A549 (cell line): ENCODE measurements around the gene RECQL. TPM values are rescaled to one million over a fixed set of nuclear protein-coding genes. Genes with fewer than 3 reads are reported as not detected.

ENCODE experiments used
- ATAC-seq, 2 experiments: fragments of 200-7000 bp in 1 of 2; fragments of >200 bp in 1 of 2; cut with Nextera tagmentation in 1 of 2; cut with Tn5 transposase in 1 of 2; 3 replicates each; pipeline versions ENCODE4 v1.8.0 to v1.9.1; 2018 to 2020; ENCODE audit warnings: mild to moderate bottlenecking in 1 of 2, moderate library complexity in 1 of 2
- CTCF ChIA-PET: fragments of 300-600 bp; sonication (Branson Sonifier 250); formaldehyde crosslinking; extraction: SDS; loops from one replicate; lab custom pipeline; 2021; ENCODE audit warnings: antibody characterized with exemption, inconsistent platforms; lab: Yijun Ruan, JAX
- POLR2A ChIA-PET: fragments of 350-600 bp; formaldehyde crosslinking; extraction: SDS; loops from one replicate; lab custom pipeline; 2021; ENCODE audit warnings: antibody characterized with exemption, inconsistent platforms; lab: Yijun Ruan, JAX
- DNase-seq, 2 experiments: peaks; one replicate each; pipeline versions ENCODE4 v3.0.0 to v3.0.0-alpha.2; 2011 to 2016; ENCODE audit warnings: low read depth in 1 of 2, low spot score in 1 of 2
- FAIRE-seq: peaks from 2 replicates; lab custom pipeline; 2011; peaks lifted over from hg19 to GRCh38; lab: Jason Lieb, UNC
- H3K27ac ChIP-seq, 2 experiments: fragments of >200 bp; sonication (Bioruptor Twin); formaldehyde crosslinking; 3 replicates each; pipeline ENCODE4 v1.5.1; 2016 to 2017
- H3K4me1 ChIP-seq: fragments of >200 bp; sonication (Bioruptor Twin); formaldehyde crosslinking; 3 replicates; pipeline ENCODE4 v1.6.1; 2016
- H3K4me2 ChIP-seq: fragments of >200 bp; sonication (Bioruptor Twin); formaldehyde crosslinking; 3 replicates; pipeline ENCODE4 v1.6.1; 2016
- H3K4me3 ChIP-seq: fragments of >200 bp; sonication (Bioruptor Twin); formaldehyde crosslinking; 3 replicates; pipeline ENCODE4 v1.5.1; 2016
- H3K9me3 ChIP-seq: fragments of >200 bp; sonication (Bioruptor Twin); formaldehyde crosslinking; 3 replicates; pipeline ENCODE4 v1.6.1; 2016
- BHLHE40 ChIP-seq: IDR thresholded peaks from 2 replicates; pipeline ENCODE4 v1.6.1; 2012; ENCODE audit warnings: low read depth, low read length, inconsistent platforms
- CHD2 ChIP-seq: fragments of 150-350 bp; IDR thresholded peaks from 2 replicates; pipeline ENCODE4 v1.6.1; 2014; ENCODE audit warnings: low read length; ENCODE audit not compliant: partially characterized antibody
- CHD4 ChIP-seq: fragments of 200-600 bp; sonication (generic); IDR thresholded peaks from 2 replicates; pipeline ENCODE4 v1.6.1; 2016; ENCODE audit warnings: antibody characterized with exemption, mild to moderate bottlenecking, borderline replicate concordance
- EHMT2 ChIP-seq: fragments of 200-600 bp; sonication (generic); IDR thresholded peaks from 2 replicates; pipeline ENCODE4 v1.6.1; 2016; ENCODE audit warnings: antibody characterized with exemption, low read depth, mild to moderate bottlenecking, moderate library complexity
- ESRRA ChIP-seq: fragments of 150-350 bp; IDR thresholded peaks from 2 replicates; pipeline ENCODE4 v1.6.1; 2014; ENCODE audit warnings: mild to moderate bottlenecking, low read length, borderline replicate concordance
- FOSB ChIP-seq: fragments of 250-450 bp; sonication (Bioruptor Pico); IDR thresholded peaks from 2 replicates; pipeline ENCODE4 v1.5.0; 2020; ENCODE audit warnings: mild to moderate bottlenecking, moderate library complexity
- GATA3 ChIP-seq: IDR thresholded peaks from 2 replicates; pipeline ENCODE4 v1.6.1; 2012; ENCODE audit warnings: borderline replicate concordance
- HDAC2 ChIP-seq: fragments of 200-600 bp; sonication (generic); IDR thresholded peaks from 2 replicates; pipeline ENCODE4 v1.6.1; 2016
- HEYL ChIP-seq: fragments of 250-450 bp; sonication (Bioruptor Pico); IDR thresholded peaks from 2 replicates; pipeline ENCODE4 v1.8.0; 2021; ENCODE audit warnings: mild to moderate bottlenecking, moderate library complexity
- HOXB5 ChIP-seq: fragments of 250-450 bp; sonication (Bioruptor Pico); IDR thresholded peaks from 2 replicates; pipeline ENCODE4 v1.5.0; 2020; ENCODE audit warnings: mild to moderate bottlenecking, moderate library complexity
- MAZ ChIP-seq: fragments of 150-350 bp; IDR thresholded peaks from 2 replicates; pipeline ENCODE4 v1.6.1; 2014; ENCODE audit warnings: antibody characterized with exemption, low read depth, low read length, borderline replicate concordance
- NFE2L2 ChIP-seq: fragments of 150-350 bp; conservative IDR thresholded peaks from 2 replicates; pipeline ENCODE4 v1.6.1; 2014; ENCODE audit warnings: low read length
- NPAS2 ChIP-seq: fragments of 250-450 bp; sonication (Bioruptor Pico); IDR thresholded peaks from 2 replicates; pipeline ENCODE4 v1.8.0; 2022; ENCODE audit warnings: mild to moderate bottlenecking, moderate library complexity, borderline replicate concordance
- NR3C1 ChIP-seq: fragments of >200 bp; sonication (Bioruptor Twin); formaldehyde crosslinking; IDR thresholded peaks from 3 replicates; pipeline ENCODE4 v1.6.1; 2017
- PHF8 ChIP-seq: fragments of 200-600 bp; sonication (generic); IDR thresholded peaks from 2 replicates; pipeline ENCODE4 v1.6.1; 2016; ENCODE audit warnings: low read depth, mild to moderate bottlenecking, antibody characterized with exemption, moderate library complexity, borderline replicate concordance
- POLR2A ChIP-seq: IDR thresholded peaks from 2 replicates; pipeline ENCODE4 v1.6.1; 2012; ENCODE audit warnings: mild to moderate bottlenecking, low read length
- RAD21 ChIP-seq, 2 experiments: fragments of >200 bp in 1 of 2; sonication (Bioruptor Twin) in 1 of 2; formaldehyde crosslinking in 1 of 2; IDR thresholded peaks in 1 of 2; conservative IDR thresholded peaks in 1 of 2; 2 replicates in 1 of 2; 3 replicates in 1 of 2; pipeline ENCODE4 v1.6.1; 2012 to 2018; ENCODE audit warnings: inconsistent platforms in 1 of 2
- RFX5 ChIP-seq: fragments of 450-650 bp; IDR thresholded peaks from 2 replicates; pipeline ENCODE4 v1.7.1; 2014; ENCODE audit warnings: antibody characterized with exemption, mild to moderate bottlenecking, moderate library complexity
- SREBF2 ChIP-seq: fragments of 450-650 bp; IDR thresholded peaks from 2 replicates; pipeline ENCODE4 v1.6.1; 2014; ENCODE audit warnings: mild to moderate bottlenecking, moderate library complexity
- TP53 ChIP-seq: fragments of 250-450 bp; sonication (Bioruptor Pico); IDR thresholded peaks from 2 replicates; pipeline ENCODE4 v1.5.0; 2021; ENCODE audit warnings: mild to moderate bottlenecking, moderate library complexity
- ZNF302 ChIP-seq: fragments of 250-450 bp; sonication (Bioruptor Pico); IDR thresholded peaks from 2 replicates; pipeline ENCODE4 v1.9.0; 2021; ENCODE audit warnings: inconsistent platforms, mild to moderate bottlenecking, moderate library complexity
- ZSCAN20 ChIP-seq: fragments of 250-450 bp; sonication (Bioruptor Pico); IDR thresholded peaks from 2 replicates; pipeline ENCODE4 v1.8.0; 2022; ENCODE audit warnings: mild to moderate bottlenecking, moderate library complexity
- WGBS: methylation state at CpG from one replicate; pipeline ENCODE4 v1.1.6; 2017; ENCODE audit errors: missing lambda C conversion rate; 5-methylcytosine and 5-hydroxymethylcytosine counted together
- polyA plus RNA-seq, 4 experiments: library from polyadenylated mRNA; depleted of rRNA in 3 of 4; stranded (reverse); fragments of >200 nt; fragmentation: RNase III in 1 of 4; extraction: RNeasy Plus Mini Kit Qiagen cat#74134 plus additional on column Dnase treatment in 1 of 4; gene quantifications; 2 replicates in 3 of 4; 3 replicates in 1 of 4; pipeline ENCODE4 v1.2.3, GENCODE V29; 2011 to 2017
- TF ChIP-seq, protein P1 (sequence below): fragments of >200 bp; sonication (Bioruptor Twin); formaldehyde crosslinking; IDR thresholded peaks from 2 replicates; pipeline ENCODE4 v1.6.1; 2016
- TF ChIP-seq, protein P2 (sequence below): IDR thresholded peaks from 2 replicates; pipeline ENCODE4 v1.6.1; 2012
- TF ChIP-seq, protein P3 (sequence below): fragments of 250-450 bp; sonication (Bioruptor Pico); IDR thresholded peaks from 2 replicates; pipeline ENCODE4 v1.5.0; 2020; ENCODE audit warnings: low read depth, mild to moderate bottlenecking, moderate library complexity
- TF ChIP-seq, protein P4 (sequence below): fragments of 250-450 bp; sonication (Bioruptor Pico); IDR thresholded peaks from 2 replicates; pipeline ENCODE4 v1.5.0; 2021; ENCODE audit warnings: mild to moderate bottlenecking, moderate library complexity, borderline replicate concordance
- TF ChIP-seq, protein P5 (sequence below): fragments of >200 bp; sonication (Bioruptor Twin); formaldehyde crosslinking; IDR thresholded peaks from 3 replicates; pipeline ENCODE4 v1.6.1; 2016

The RECQL gene
- polyA plus RNA-seq, 2 of the 4 experiments (the other 2 are of a cell fraction) = 77.0 to 84.2 TPM

DNA sequence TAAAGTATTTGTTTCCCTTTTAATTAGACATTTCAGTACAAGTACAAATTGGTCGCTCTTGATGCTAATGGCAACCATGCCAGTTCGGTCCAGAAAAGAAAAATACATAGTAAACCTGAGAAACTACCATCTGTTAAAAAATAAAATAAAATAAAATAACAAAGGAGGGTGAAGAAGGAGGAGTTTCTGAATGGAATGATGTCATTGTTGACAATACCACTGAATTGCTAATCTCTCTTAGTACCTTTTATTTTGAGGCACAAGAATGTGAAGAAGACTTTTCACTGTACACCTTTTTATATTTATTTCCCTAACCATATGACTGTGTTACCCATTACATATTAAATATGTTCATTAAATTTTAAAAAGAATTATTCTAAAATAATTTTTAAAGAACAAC lies 44.1 kb upstream of the RECQL start:
- Histone ChIP-seq H3K9me3 (no peaks in the 10 kb centered on the region), H3K4me2 (no peak overlapping the region), H3K27ac (no peak overlapping the region), H3K4me3 (no peak overlapping the region), H3K4me1 (peaks cover 7% of the 10 kb centered on the region; the same call in 2 of the 3 replicates)
- DNase-seq (no peak), ATAC-seq (no peak), FAIRE-seq (no peak)
- CTCF ChIA-PET = no interaction called here
- TF ChIP-seq ZSCAN20 (CRISPR knock-in tag) (no peak), CHD2 (no peak), HOXB5 (CRISPR knock-in tag) (no peak), NFE2L2 (no peak), RAD21 (conservative IDR thresholded peaks at IDR 0.05 in 1 of 2, IDR thresholded peaks at IDR 0.05 in 1 of 2) (no peak), SREBF2 (no peak), PHF8 (no peak)
- WGBS = 79% methylated on average over 2 of the region's 2 CpGs
- POLR2A ChIA-PET = no interaction called here

DNA sequence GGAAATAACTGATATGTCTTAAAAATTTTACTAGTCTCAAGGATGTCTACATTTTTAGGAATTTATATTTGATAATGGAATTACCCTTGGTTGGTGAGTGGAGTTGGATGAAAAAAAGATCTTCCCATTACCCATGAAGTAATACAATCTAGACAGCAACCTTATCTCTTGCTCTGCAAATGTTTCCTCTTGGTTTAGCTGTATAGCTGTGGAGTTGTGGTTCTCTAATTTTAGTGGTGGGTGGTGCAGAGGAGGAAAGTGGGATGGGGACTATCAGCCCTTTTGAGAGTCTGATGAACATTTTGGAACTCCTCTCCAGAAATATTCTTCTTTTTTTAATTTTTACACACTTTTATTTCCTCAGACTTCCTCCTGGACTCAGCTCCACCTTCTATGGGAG lies 41.7 kb upstream of the RECQL start:
- no peak for FAIRE-seq
- TF ChIP-seq ESRRA = no peak
- TF ChIP-seq CHD4 = no peak
- TF ChIP-seq BHLHE40 = no peak
- TF ChIP-seq NPAS2 (CRISPR knock-in tag) = no peak
- no peak for TF ChIP-seq HDAC2
- TF ChIP-seq ZNF302 = no peak
- TF ChIP-seq MAZ = no peak
- TF ChIP-seq, protein P1, sequence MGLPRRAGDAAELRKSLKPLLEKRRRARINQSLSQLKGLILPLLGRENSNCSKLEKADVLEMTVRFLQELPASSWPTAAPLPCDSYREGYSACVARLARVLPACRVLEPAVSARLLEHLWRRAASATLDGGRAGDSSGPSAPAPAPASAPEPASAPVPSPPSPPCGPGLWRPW = no peak
- TF ChIP-seq HEYL (CRISPR knock-in tag) = no peak
- TF ChIP-seq TP53 (CRISPR knock-in tag) = no peak
- TF ChIP-seq, protein P2, sequence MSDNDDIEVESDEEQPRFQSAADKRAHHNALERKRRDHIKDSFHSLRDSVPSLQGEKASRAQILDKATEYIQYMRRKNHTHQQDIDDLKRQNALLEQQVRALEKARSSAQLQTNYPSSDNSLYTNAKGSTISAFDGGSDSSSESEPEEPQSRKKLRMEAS = no peak
- no peak for TF ChIP-seq NFE2L2
- TF ChIP-seq GATA3 = no peak
- TF ChIP-seq POLR2A = no peak
- TF ChIP-seq PHF8 = no peak
- TF ChIP-seq, protein P3, sequence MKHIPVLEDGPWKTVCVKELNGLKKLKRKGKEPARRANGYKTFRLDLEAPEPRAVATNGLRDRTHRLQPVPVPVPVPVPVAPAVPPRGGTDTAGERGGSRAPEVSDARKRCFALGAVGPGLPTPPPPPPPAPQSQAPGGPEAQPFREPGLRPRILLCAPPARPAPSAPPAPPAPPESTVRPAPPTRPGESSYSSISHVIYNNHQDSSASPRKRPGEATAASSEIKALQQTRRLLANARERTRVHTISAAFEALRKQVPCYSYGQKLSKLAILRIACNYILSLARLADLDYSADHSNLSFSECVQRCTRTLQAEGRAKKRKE (CRISPR knock-in tag) = no peak

DNA sequence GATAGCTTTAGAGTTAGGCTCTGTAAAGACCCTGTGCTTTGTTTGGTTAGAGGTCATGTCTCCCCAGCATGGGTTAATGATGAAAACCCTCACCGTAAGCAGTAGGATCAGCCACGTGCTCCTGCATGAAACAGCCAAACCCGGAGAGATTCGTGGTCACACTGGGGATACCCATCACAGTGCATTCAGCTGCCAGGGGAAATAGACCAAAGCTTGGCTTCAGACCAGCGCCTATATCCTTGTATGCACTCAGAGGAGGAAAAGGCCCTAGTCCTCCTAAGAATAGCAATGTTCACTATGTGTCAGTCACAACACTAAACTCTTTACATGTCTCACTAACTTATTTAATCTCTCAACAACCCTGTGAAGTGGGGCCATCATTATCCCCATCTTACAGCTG lies 41.0 kb upstream of the RECQL start:
- H3K9me3 ChIP-seq = no peaks in the 10 kb centered on the region
- no peak overlapping the region for H3K4me2 ChIP-seq
- DNase-seq = no peak
- no peak overlapping the region for H3K27ac ChIP-seq
- 81% methylated on average over 5 of the region's 5 CpGs for WGBS
- ChIA-PET CTCF (interaction anchor here (1.5 kb wide), 1 partner anchor 11 kb away, joined by 4 read pairs; no protein-coding TSS in a partner anchor), POLR2A (no interaction called here)
- H3K4me1 ChIP-seq = peaks cover 7% of the 10 kb centered on the region; the same call in 2 of the 3 replicates
- no peak for FAIRE-seq
- no peak for ATAC-seq
- H3K4me3 ChIP-seq = no peak overlapping the region
- TF ChIP-seq FOSB = no peak
- TF ChIP-seq NPAS2 (CRISPR knock-in tag) = no peak
- no peak for TF ChIP-seq NR3C1
- no peak for TF ChIP-seq BHLHE40
- no peak for TF ChIP-seq EHMT2
- TF ChIP-seq, protein P4, sequence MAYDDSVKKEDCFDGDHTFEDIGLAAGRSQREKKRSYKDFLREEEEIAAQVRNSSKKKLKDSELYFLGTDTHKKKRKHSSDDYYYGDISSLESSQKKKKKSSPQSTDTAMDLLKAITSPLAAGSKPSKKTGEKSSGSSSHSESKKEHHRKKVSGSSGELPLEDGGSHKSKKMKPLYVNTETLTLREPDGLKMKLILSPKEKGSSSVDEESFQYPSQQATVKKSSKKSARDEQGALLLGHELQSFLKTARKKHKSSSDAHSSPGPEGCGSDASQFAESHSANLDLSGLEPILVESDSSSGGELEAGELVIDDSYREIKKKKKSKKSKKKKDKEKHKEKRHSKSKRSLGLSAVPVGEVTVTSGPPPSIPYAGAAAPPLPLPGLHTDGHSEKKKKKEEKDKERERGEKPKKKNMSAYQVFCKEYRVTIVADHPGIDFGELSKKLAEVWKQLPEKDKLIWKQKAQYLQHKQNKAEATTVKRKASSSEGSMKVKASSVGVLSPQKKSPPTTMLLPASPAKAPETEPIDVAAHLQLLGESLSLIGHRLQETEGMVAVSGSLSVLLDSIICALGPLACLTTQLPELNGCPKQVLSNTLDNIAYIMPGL (CRISPR knock-in tag) = no peak
- TF ChIP-seq, protein P5, sequence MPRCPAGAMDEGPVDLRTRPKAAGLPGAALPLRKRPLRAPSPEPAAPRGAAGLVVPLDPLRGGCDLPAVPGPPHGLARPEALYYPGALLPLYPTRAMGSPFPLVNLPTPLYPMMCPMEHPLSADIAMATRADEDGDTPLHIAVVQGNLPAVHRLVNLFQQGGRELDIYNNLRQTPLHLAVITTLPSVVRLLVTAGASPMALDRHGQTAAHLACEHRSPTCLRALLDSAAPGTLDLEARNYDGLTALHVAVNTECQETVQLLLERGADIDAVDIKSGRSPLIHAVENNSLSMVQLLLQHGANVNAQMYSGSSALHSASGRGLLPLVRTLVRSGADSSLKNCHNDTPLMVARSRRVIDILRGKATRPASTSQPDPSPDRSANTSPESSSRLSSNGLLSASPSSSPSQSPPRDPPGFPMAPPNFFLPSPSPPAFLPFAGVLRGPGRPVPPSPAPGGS = no peak
- no peak for TF ChIP-seq NFE2L2
- no peak for TF ChIP-seq RFX5

More for the DNA sequence above, 41.7 kb upstream of the RECQL start:
- ChIA-PET CTCF (no interaction called here), POLR2A (no interaction called here)
- H3K4me2 ChIP-seq = no peak overlapping the region
- ATAC-seq (no peak), DNase-seq (no peak)
- H3K4me3 ChIP-seq = no peak overlapping the region
- no peak overlapping the region for H3K27ac ChIP-seq
- no peaks in the 10 kb centered on the region for H3K9me3 ChIP-seq
- H3K4me1 ChIP-seq = peaks cover 7% of the 10 kb centered on the region; the same call in 2 of the 3 replicates
